HEK293T (cell line): Measurements from ENCODE around the gene SELENOO.

Experiments used
- CTCF ChIA-PET: fragments of 350-600 bp; formaldehyde crosslinking; extraction: SDS; loops from one replicate; lab custom pipeline; 2021; ENCODE audit warnings: antibody characterized with exemption, inconsistent platforms; lab: Yijun Ruan, JAX
- POLR2A ChIA-PET: fragments of 350-600 bp; formaldehyde crosslinking; extraction: SDS; loops from one replicate; lab custom pipeline; 2020; ENCODE audit warnings: antibody characterized with exemption, inconsistent platforms; lab: Yijun Ruan, JAX
- DNase-seq: peaks from one replicate; pipeline ENCODE4 v3.0.0; 2012; ENCODE audit warnings: mixed read lengths; ENCODE audit errors: extremely low spot score
- ARNT ChIP-seq: fragments of 450-650 bp; IDR thresholded peaks from 2 replicates; pipeline ENCODE4 v1.6.1; 2017; ENCODE audit warnings: mild to moderate bottlenecking
- BHLHE40 ChIP-seq: fragments of 450-650 bp; IDR thresholded peaks from 2 replicates; pipeline ENCODE4 v1.6.1; 2016; ENCODE audit warnings: mild to moderate bottlenecking, moderate library complexity, borderline replicate concordance
- CTBP1 ChIP-seq: fragments of 450-650 bp; IDR thresholded peaks from 2 replicates; pipeline ENCODE4 v1.6.1; 2016; ENCODE audit warnings: borderline replicate concordance
- ELF4 ChIP-seq: fragments of 450-650 bp; IDR thresholded peaks from 2 replicates; pipeline ENCODE4 v1.6.1; 2017; ENCODE audit warnings: antibody characterized with exemption
- FOXA1 ChIP-seq: fragments of 450-650 bp; IDR thresholded peaks from 2 replicates; pipeline ENCODE4 v1.6.1; 2016; ENCODE audit warnings: mild to moderate bottlenecking
- FOXK2 ChIP-seq: fragments of 450-650 bp; IDR thresholded peaks from 2 replicates; pipeline ENCODE4 v1.6.1; 2016; ENCODE audit warnings: mild to moderate bottlenecking
- FOXM1 ChIP-seq: fragments of 450-650 bp; IDR thresholded peaks from 2 replicates; pipeline ENCODE4 v1.6.1; 2017; ENCODE audit warnings: mild to moderate bottlenecking, borderline replicate concordance
- HDGF ChIP-seq: fragments of 450-650 bp; IDR thresholded peaks from 2 replicates; pipeline ENCODE4 v1.6.1; 2017; ENCODE audit warnings: antibody characterized with exemption, borderline replicate concordance
- L3MBTL2 ChIP-seq: fragments of 450-650 bp; conservative IDR thresholded peaks from 2 replicates; pipeline ENCODE4 v1.6.1; 2016; ENCODE audit warnings: mild to moderate bottlenecking
- LEF1 ChIP-seq: fragments of 450-650 bp; IDR thresholded peaks from 2 replicates; pipeline ENCODE4 v1.6.1; 2017; ENCODE audit warnings: mild to moderate bottlenecking, borderline replicate concordance
- NFRKB ChIP-seq: fragments of 450-650 bp; IDR thresholded peaks from 2 replicates; pipeline ENCODE4 v1.6.1; 2016; ENCODE audit warnings: mild to moderate bottlenecking, moderate library complexity
- SP1 ChIP-seq: fragments of 450-650 bp; IDR thresholded peaks from 2 replicates; pipeline ENCODE4 v1.6.1; 2017
- SUZ12 ChIP-seq: fragments of 450-650 bp; IDR thresholded peaks from 2 replicates; pipeline ENCODE4 v1.6.1; 2016; ENCODE audit warnings: mild to moderate bottlenecking
- TARDBP ChIP-seq: fragments of 450-650 bp; IDR thresholded peaks from 2 replicates; pipeline ENCODE4 v1.6.1; 2016
- ZNF384 ChIP-seq: fragments of 450-650 bp; IDR thresholded peaks from 2 replicates; pipeline ENCODE4 v1.6.1; 2016
- TF ChIP-seq, protein P1 (sequence below): fragments of 450-650 bp; IDR thresholded peaks from 2 replicates; pipeline ENCODE4 v1.6.1; 2016

The SELENOO gene

DNA sequence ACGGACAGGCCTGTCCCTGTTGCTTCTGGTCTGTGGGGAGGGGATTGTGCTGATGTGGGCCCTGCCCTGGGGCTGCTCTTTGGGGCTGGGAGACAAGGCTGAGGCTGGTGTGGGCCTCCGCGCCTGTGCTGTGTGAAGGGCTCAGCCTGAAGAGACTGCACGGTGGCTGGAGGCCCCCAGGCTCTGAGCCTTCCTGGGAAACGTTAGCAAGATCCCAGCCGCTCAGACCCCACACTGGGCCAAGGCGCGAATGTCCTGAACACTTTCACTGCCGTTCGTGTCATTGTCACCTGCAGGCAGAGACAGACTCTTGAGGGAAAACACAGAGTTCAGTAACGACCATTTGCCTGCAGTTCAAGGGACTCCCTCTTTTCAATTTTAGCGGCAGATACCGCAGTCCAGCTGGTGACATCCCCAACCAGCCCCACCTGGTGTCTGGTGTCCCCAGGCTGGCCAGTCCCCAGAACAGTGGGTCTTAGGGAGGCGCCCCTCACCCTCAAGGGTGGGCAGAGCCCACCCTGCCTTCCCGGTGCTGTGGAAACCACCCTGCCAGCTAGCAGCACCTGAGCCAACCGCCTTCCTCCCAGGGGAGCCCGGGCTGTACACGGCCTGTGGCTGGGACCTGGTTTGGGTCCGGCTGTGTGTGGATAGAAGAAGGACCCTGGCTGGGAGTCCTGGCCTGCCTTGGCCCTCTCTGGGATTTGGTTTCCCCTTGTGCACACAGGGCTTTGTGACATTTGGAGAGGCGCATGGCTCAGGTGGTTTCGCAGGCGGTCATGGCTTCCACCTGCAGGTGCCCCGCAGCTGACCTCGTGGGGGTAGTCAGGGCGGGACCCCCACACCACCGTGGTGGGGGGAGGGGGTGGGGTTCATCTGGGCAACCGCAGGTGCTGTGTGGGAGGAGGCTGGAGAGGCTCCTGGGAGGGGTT lies 24.6 kb upstream of the SELENOO start:
- POLR2A ChIA-PET: no interaction called here
- CTCF ChIA-PET: no interaction called here
- no peak for DNase-seq

DNA sequence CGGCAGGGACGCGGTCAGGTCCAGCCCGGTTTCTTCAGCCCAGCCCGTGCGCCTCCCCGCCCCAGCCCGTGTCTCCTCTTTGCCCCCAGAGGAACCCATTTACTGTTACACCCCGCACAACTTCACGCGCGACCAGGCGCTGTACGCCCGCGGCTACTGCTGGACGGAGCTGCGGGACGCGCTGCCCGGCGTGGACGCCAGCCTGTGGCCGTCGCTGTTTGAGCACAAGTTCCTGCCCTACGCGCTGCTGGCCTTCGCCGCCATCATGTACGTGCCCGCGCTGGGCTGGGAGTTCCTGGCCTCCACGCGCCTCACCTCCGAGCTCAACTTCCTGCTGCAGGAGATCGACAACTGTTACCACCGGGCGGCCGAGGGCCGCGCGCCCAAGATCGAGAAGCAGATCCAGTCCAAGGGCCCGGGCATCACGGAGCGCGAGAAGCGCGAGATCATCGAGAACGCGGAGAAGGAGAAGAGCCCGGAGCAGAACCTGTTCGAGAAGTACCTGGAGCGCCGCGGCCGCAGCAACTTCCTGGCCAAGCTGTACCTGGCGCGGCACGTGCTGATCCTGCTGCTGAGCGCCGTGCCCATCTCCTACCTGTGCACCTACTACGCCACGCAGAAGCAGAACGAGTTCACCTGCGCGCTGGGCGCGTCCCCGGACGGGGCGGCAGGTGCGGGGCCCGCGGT lies 23.8 kb upstream of the SELENOO start:
- POLR2A ChIA-PET: no interaction called here
- DNase-seq: no peak
- CTCF ChIA-PET: no interaction called here
- no peak for TF ChIP-seq SP1
- no peak for TF ChIP-seq BHLHE40
- TF ChIP-seq ELF4: no peak
- no peak for TF ChIP-seq HDGF
- no peak for TF ChIP-seq TARDBP
- no peak for TF ChIP-seq FOXK2
- no peak for TF ChIP-seq LEF1
- no peak for TF ChIP-seq ZNF384
- TF ChIP-seq NFRKB: no peak
- TF ChIP-seq L3MBTL2: no peak
- no peak for TF ChIP-seq FOXA1
- TF ChIP-seq SUZ12: no peak
- no peak for TF ChIP-seq CTBP1
- TF ChIP-seq ARNT: no peak
- TF ChIP-seq, protein P1, sequence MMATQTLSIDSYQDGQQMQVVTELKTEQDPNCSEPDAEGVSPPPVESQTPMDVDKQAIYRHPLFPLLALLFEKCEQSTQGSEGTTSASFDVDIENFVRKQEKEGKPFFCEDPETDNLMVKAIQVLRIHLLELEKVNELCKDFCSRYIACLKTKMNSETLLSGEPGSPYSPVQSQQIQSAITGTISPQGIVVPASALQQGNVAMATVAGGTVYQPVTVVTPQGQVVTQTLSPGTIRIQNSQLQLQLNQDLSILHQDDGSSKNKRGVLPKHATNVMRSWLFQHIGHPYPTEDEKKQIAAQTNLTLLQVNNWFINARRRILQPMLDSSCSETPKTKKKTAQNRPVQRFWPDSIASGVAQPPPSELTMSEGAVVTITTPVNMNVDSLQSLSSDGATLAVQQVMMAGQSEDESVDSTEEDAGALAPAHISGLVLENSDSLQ: no peak

More for the DNA sequence above, 24.6 kb upstream of the SELENOO start:
- TF ChIP-seq FOXK2 (no peak), ZNF384 (no peak), SUZ12 (no peak), BHLHE40 (no peak)

DNA sequence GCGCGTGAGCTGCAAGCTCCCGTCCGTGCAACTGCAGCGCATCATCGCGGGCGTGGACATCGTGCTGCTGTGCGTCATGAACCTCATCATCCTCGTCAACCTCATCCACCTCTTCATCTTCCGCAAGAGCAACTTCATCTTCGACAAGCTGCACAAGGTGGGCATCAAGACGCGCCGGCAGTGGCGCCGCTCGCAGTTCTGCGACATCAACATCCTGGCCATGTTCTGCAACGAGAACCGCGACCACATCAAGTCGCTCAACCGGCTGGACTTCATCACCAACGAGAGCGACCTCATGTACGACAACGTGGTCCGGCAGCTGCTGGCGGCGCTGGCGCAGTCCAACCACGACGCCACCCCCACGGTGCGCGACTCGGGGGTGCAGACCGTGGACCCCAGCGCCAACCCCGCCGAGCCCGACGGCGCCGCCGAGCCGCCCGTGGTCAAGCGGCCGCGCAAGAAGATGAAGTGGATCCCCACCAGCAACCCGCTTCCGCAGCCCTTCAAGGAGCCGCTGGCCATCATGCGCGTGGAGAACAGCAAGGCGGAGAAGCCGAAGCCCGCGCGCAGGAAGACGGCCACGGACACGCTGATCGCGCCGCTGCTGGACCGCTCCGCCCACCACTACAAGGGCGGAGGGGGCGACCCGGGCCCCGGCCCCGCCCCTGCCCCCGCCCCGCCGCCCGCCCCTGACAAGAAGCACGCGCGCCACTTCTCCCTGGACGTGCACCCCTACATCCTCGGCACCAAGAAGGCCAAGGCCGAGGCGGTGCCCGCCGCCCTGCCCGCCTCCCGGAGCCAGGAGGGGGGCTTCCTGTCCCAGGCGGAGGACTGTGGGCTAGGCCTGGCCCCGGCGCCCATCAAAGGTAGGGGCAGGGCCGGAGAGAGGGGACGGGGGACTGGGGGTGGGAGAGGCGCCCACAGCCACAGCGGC lies 23.0 kb upstream of the SELENOO start:
- ChIA-PET CTCF (no interaction called here), POLR2A (no interaction called here)
- DNase-seq: no peak
- TF ChIP-seq SP1 (no peak), FOXA1 (no peak), TARDBP (no peak), LEF1 (no peak), FOXK2 (no peak)

DNA sequence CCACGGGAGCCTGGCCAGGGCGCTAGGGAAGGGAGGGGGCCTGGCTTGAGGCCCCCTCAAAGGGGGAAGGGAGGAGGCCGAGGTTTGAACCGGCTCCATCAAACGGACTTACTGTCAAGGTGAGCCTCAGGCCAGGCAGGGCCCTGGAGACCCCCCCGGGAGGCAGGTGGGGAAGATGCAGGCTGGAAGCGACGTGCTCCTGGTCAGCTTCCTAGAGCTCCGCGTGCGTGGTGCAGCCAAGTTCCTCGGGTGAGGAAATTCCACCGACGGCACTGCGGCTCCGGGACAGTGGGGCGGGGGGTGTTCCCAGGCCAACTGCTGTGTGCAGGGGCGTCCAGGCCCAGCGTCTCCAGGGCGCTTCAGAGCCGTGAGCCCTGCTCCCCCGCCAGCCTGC lies 22.3 kb upstream of the SELENOO start:
- ChIA-PET POLR2A (no interaction called here), CTCF (no interaction called here)
- DNase-seq: no peak
- TF ChIP-seq ELF4 (no peak), NFRKB (no peak), FOXA1 (no peak), SUZ12 (no peak), L3MBTL2 (no peak), FOXM1 (no peak), TARDBP (no peak), HDGF (no peak), CTBP1 (no peak)

DNA sequence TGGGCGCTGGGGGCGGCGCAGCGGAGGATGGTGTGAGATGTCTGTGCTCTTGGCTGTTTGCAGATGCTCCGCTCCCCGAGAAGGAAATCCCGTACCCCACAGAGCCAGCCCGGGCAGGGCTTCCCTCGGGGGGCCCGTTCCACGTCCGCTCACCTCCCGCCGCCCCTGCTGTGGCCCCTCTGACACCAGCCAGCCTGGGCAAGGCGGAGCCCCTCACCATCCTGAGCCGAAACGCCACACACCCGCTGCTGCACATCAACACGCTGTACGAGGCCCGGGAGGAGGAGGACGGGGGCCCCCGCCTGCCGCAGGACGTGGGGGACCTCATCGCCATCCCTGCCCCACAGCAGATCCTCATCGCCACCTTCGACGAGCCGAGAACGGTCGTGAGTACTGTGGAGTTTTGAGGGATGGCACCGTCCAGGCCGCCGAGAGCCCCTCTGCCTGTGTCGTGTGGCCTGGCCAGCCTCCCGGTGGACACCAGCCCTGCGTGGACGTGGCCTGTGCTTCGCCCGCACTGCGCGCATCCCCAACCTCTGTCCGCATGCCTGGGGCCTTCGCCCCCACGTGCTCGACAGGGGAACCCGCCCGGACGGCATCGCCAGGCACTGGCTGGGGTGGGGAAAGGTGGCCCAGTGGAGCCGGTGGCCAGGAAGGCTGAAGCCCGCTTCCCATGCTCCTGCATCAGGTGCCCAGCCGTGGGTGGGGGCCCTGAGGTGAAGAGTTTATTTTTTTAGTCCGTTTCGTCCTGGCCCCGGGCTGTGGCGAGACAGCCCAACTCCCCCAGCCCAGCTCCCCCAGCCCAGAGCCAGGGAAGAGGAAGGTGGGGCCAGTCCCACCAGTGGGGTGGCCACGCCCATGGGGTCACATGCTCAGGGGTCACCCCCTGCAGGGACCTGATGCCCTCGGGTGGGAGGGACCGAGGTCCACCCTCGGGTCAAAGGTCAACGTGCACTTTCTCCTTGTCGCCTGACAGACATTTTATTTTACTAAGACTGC lies 21.6 kb upstream of the SELENOO start:
- no peak for TF ChIP-seq TARDBP
- TF ChIP-seq BHLHE40: no peak
- TF ChIP-seq FOXM1: no peak
- TF ChIP-seq ZNF384: no peak
- TF ChIP-seq LEF1: no peak
- no peak for TF ChIP-seq SUZ12
- TF ChIP-seq CTBP1: no peak
- no peak for TF ChIP-seq FOXK2
- TF ChIP-seq, protein P1: no peak
- TF ChIP-seq ELF4: no peak
- no peak for TF ChIP-seq L3MBTL2
- no peak for TF ChIP-seq SP1
- DNase-seq: no peak
- POLR2A ChIA-PET: no interaction called here
- CTCF ChIA-PET: no interaction called here
